Measurements from ENCODE around the gene SLC6A3. TPM values are rescaled to one million over a fixed set of nuclear protein-coding genes. Genes with fewer than 3 reads are reported as not detected.
"Not testable (repeated sequence)": the region's sequence is repeated elsewhere in the genome, so short reads cannot be mapped to it uniquely, and the experiment has no call there.

SLC6A3 gene
- total RNA-seq, 2 experiments from 2014 or later, result 0.08 TPM; not detected in 1

GRCh38 chr5:1368236-1368635 lies 77.0 kb downstream of the SLC6A3 start:
- no peaks in the 10 kb centered on the region for H3K9me3 Mint-ChIP-seq
- no peak for ATAC-seq (ENCODE audit: low read depth)

DNA sequence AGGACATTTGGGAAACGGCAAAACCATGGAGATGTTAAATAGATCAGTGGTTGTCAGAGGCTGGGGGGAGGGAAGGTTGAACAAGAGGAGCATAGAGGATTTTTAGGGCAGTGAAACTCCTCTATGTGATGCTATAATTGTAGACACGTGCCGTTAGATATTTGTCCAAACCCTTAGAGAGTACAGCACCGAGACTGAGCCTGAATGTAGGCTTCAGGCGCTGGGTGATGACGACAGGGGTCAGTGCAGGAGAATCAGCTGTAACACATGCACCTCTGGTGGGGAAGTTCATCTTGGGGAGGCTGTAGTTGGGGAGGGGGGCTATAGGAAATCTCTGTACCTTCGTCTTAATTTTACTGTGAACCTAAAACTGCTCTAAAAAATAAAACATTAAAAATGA lies 78.1 kb downstream of the SLC6A3 start:
- POLR2A ChIA-PET, result no interaction called here
- DNase-seq, result no peak
- Mint-ChIP-seq H3K27me3 (peaks cover 13% of the 10 kb centered on the region), H3K36me3 (no peaks in the 10 kb centered on the region), H3K4me1 (no peaks in the 10 kb centered on the region), H3K4me3 (no peak overlapping the region), H3K9me3 (no peaks in the 10 kb centered on the region), H3K27ac (no peak overlapping the region)
- ATAC-seq (ENCODE audit: low read depth), result no peak

More at GRCh38 chr5:1368236-1368635, 77.0 kb downstream of the SLC6A3 start:
- H3K4me3 Mint-ChIP-seq, result no peak overlapping the region
- peaks cover 13% of the 10 kb centered on the region for H3K27me3 Mint-ChIP-seq
- no peak overlapping the region for H3K27ac Mint-ChIP-seq
- no peaks in the 10 kb centered on the region for H3K4me1 Mint-ChIP-seq
- no peak for DNase-seq
- H3K36me3 Mint-ChIP-seq, result no peaks in the 10 kb centered on the region
- POLR2A ChIA-PET, result no interaction called here

DNA sequence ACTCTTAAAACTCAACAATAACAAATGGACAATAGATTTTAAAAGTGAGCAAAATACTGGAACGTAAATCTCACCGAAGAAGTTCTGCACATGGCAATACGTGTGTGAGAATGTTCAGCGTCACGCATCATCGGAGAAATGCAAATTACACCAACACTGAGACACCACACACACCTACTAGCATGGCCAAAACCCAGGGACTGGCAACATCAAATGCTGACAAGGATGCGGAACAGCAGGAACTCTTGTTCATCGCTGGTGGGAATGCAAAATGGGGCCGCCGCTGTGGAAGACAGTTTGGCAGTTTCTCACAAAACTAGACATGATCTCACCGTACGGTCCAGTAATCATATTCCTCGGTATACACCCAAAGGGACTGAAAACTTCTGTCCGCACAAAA lies 78.7 kb downstream of the SLC6A3 start:
- no peaks in the 10 kb centered on the region for H3K36me3 Mint-ChIP-seq
- H3K27me3 Mint-ChIP-seq, result peaks cover 13% of the 10 kb centered on the region
- H3K4me1 Mint-ChIP-seq, result no peaks in the 10 kb centered on the region
- ATAC-seq (ENCODE audit: low read depth) (no peak), DNase-seq (no peak)
- POLR2A ChIA-PET, result no interaction called here
- no peak overlapping the region for H3K4me3 Mint-ChIP-seq
- H3K9me3 Mint-ChIP-seq, result no peaks in the 10 kb centered on the region
- H3K27ac Mint-ChIP-seq, result no peak overlapping the region

DNA sequence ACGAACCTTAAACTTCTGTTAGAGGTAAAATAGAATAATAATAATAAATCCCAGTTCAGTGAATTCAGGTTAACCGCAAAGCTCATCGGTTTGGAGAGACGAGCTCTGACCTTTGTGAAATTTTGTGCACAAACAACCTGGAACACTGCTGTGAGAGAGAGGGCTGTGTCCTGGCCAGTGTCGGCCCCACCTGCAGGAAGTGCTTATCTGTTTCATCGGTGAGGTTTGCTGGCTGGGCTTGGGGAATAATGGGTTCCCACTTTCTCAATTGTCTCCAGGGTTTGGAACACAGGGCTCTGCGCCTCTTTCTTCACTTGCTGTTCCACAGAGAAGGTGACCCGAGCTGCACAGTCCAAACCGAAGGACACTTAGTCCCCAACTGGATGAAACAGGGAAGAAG lies 81.0 kb downstream of the SLC6A3 start:
- Mint-ChIP-seq H3K36me3 (no peaks in the 10 kb centered on the region), H3K4me3 (no peak overlapping the region), H3K27ac (no peak overlapping the region), H3K4me1 (no peaks in the 10 kb centered on the region), H3K27me3 (peaks cover 13% of the 10 kb centered on the region), H3K9me3 (no peaks in the 10 kb centered on the region)
- ATAC-seq (ENCODE audit: low read depth), result no peak
- POLR2A ChIA-PET, result no interaction called here
- DNase-seq, result no peak

DNA sequence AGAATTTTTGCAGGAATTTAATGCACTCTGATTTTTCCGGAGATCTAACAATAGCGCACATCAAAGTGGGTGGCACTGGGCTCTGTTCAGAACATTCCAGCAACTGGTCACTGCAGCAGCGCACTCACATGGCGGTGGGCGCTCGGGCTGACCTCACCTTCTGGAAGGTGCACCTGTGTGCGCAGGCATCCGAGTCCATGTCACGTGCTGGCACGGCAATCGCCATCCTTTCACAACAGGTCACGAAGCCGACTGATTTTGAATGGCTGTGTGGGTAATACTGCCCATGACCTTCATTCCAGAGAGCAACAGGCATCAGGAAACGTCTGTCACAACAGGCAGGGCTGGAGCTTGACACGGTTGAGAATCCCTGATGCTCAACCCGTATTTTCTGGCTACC lies 81.7 kb downstream of the SLC6A3 start:
- DNase-seq, result no peak
- H3K27ac Mint-ChIP-seq, result no peak overlapping the region
- H3K9me3 Mint-ChIP-seq, result no peaks in the 10 kb centered on the region
- no peaks in the 10 kb centered on the region for H3K4me1 Mint-ChIP-seq
- no peaks in the 10 kb centered on the region for H3K36me3 Mint-ChIP-seq
- H3K4me3 Mint-ChIP-seq, result no peak overlapping the region
- peaks cover 13% of the 10 kb centered on the region for H3K27me3 Mint-ChIP-seq
- no peak for ATAC-seq (ENCODE audit: low read depth)
- POLR2A ChIA-PET, result no interaction called here

DNA sequence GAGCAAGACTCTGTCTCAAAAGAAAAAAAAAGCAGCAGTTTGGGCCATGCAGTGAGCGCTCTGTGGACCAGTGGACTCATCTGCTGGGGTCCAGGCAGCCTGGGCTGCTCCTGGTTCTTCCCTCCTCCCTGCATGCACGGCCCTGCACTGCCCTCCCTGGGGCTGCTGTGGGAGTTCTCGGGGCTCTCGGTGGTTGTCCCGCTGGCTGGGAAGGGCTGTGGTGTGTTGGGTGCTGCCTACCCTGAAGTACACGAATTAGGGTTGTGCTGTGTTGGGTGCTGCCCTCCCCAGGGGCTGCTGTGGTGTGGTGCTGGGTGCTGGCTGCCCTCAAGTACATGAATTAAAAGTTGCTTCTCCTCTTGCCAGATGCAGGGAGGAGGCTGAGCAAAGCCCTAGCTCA lies 82.1 kb downstream of the SLC6A3 start:
- H3K4me3 Mint-ChIP-seq, result no peak overlapping the region
- H3K4me1 Mint-ChIP-seq, result no peaks in the 10 kb centered on the region
- DNase-seq (no peak), ATAC-seq (ENCODE audit: low read depth) (no peak)
- no peak overlapping the region for H3K27ac Mint-ChIP-seq
- H3K9me3 Mint-ChIP-seq, result no peaks in the 10 kb centered on the region
- peaks cover 13% of the 10 kb centered on the region for H3K27me3 Mint-ChIP-seq
- H3K36me3 Mint-ChIP-seq, result no peaks in the 10 kb centered on the region
- POLR2A ChIA-PET, result no interaction called here

GRCh38 chr5:1362242-1363015 lies 82.8 kb downstream of the SLC6A3 start:
- Mint-ChIP-seq H3K27ac (no peak overlapping the region), H3K4me1 (no peaks in the 10 kb centered on the region), H3K9me3 (no peaks in the 10 kb centered on the region), H3K36me3 (no peaks in the 10 kb centered on the region), H3K4me3 (no peak overlapping the region), H3K27me3 (peaks cover 13% of the 10 kb centered on the region)
- POLR2A ChIA-PET, result no interaction called here
- no peak for DNase-seq
- no peak for ATAC-seq (ENCODE audit: low read depth)

- DNase-seq (no peak), ATAC-seq (ENCODE audit: low read depth) (no peak)
- Mint-ChIP-seq H3K36me3 (no peaks in the 10 kb centered on the region), H3K27me3 (peaks cover 9% of the 10 kb centered on the region), H3K4me1 (no peaks in the 10 kb centered on the region), H3K27ac (no peak overlapping the region), H3K9me3 (no peaks in the 10 kb centered on the region), H3K4me3 (no peak overlapping the region)
- POLR2A ChIA-PET, result no interaction called here
Measured at GRCh38 chr5:1360861-1361260, 84.4 kb downstream of the SLC6A3 start.

- not testable (repeated sequence) for H3K4me1 Mint-ChIP-seq
Measured at GRCh38 chr5:1360367-1360766, 84.9 kb downstream of the SLC6A3 start.

DNA sequence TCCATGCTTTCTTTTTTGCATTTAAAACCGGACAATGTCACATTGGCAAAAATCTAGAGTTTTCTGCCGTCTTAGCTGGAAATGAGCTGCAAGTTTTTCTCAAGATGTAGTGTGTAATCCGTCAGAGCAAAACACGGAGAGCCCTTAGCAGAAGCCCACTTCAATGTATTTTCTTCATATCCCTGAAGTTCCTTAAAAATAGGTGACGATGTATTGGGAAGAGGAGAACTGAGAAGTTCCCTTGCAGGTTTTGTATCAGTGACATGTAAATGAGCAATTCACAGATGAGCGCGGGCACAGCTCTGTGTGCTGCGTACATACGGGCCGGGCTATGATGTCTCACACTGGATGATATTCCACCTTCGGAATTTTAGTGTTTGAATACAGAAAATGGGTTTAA lies 85.5 kb downstream of the SLC6A3 start:
- no peak overlapping the region for H3K4me3 Mint-ChIP-seq
- no peaks in the 10 kb centered on the region for H3K4me1 Mint-ChIP-seq
- no peak for DNase-seq
- H3K36me3 Mint-ChIP-seq, result no peaks in the 10 kb centered on the region
- H3K27ac Mint-ChIP-seq, result no peak overlapping the region
- ATAC-seq (ENCODE audit: low read depth), result no peak
- POLR2A ChIA-PET, result no interaction called here
- H3K27me3 Mint-ChIP-seq, result peaks cover 9% of the 10 kb centered on the region
- no peaks in the 10 kb centered on the region for H3K9me3 Mint-ChIP-seq

More at GRCh38 chr5:1360367-1360766, 84.9 kb downstream of the SLC6A3 start:
- H3K36me3 Mint-ChIP-seq; H3K9me3 Mint-ChIP-seq; DNase-seq; H3K27ac Mint-ChIP-seq; H3K27me3 Mint-ChIP-seq; POLR2A ChIA-PET; H3K4me3 Mint-ChIP-seq; ATAC-seq (ENCODE audit: low read depth): not testable (repeated sequence)

DNA sequence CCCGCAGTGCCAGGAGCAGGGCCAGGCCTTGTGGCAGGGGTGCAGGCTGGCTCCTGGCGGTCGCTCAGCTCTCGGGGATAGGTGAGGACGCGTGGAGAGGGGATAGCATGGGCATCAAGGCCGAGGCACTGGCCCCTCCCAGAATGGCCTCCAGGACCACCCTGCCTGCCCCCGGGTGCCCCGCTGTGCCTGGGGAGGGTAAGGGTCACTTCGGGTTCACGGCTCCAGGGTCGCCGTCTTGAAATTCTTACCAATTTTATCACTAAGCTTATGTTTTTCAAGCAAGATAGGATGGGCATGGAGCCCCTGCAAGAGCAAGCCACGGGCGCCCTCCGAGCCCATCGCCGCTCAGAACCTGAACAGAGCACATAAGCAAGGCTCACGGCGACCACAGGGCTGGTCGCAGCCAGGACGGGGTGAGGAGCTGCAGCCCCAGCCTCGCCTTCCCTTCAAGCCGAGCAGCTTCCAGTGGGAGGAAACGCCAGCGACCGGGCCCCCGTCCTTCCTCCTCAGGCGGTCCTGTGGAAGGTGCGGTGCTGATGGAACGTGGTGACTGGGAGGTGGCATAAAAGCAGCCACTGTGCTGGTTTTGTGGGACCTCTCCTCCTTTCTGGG lies 86.1 kb downstream of the SLC6A3 start:
- H3K4me3 Mint-ChIP-seq, result no peak overlapping the region
- H3K9me3 Mint-ChIP-seq, result no peaks in the 10 kb centered on the region
- H3K27me3 Mint-ChIP-seq, result peaks cover 7% of the 10 kb centered on the region
- ATAC-seq (ENCODE audit: low read depth) (no peak), DNase-seq (no peak)
- H3K36me3 Mint-ChIP-seq, result no peaks in the 10 kb centered on the region
- H3K27ac Mint-ChIP-seq, result no peak overlapping the region
- POLR2A ChIA-PET, result no interaction called here
- H3K4me1 Mint-ChIP-seq, result no peaks in the 10 kb centered on the region

- no peak overlapping the region for H3K27ac Mint-ChIP-seq
- ATAC-seq (ENCODE audit: low read depth) (no peak), DNase-seq (no peak)
- no peaks in the 10 kb centered on the region for H3K4me1 Mint-ChIP-seq
- POLR2A ChIA-PET, result no interaction called here
- no peaks in the 10 kb centered on the region for H3K36me3 Mint-ChIP-seq
- no peak overlapping the region for H3K4me3 Mint-ChIP-seq
- H3K27me3 Mint-ChIP-seq, result peaks cover 3% of the 10 kb centered on the region
- no peaks in the 10 kb centered on the region for H3K9me3 Mint-ChIP-seq
Measured at GRCh38 chr5:1358726-1359025, 86.6 kb downstream of the SLC6A3 start.

- ATAC-seq (ENCODE audit: low read depth), result no peak
- POLR2A ChIA-PET, result no interaction called here
- H3K4me1 Mint-ChIP-seq, result no peaks in the 10 kb centered on the region
- H3K27me3 Mint-ChIP-seq, result peaks cover 3% of the 10 kb centered on the region
- H3K4me3 Mint-ChIP-seq, result no peak overlapping the region
- H3K27ac Mint-ChIP-seq, result no peak overlapping the region
- no peak for DNase-seq
- H3K36me3 Mint-ChIP-seq, result no peaks in the 10 kb centered on the region
- H3K9me3 Mint-ChIP-seq, result no peaks in the 10 kb centered on the region
Measured at GRCh38 chr5:1357946-1358725, 87.1 kb downstream of the SLC6A3 start.
